Stomach smooth muscle (tissue), 2 donors: ENCODE measurements around the gene QSOX2.
"Not testable (repeated sequence)": the region's sequence is repeated elsewhere in the genome, so short reads cannot be mapped to it uniquely, and the experiment has no call there.

ENCODE experiments used
- H3K27ac ChIP-seq: one replicate; pipeline ENCODE4 v1.7.0; 2013; ENCODE audit warnings: mild to moderate bottlenecking, low read length, inconsistent platforms
- H3K27me3 ChIP-seq, 2 donors: one replicate each; pipeline ENCODE4 v1.7.0; 2013; ENCODE audit warnings: low read length in 2 of 2; ENCODE audit not compliant: insufficient read depth in 2 of 2, control insufficient read depth in 1 of 2
- H3K36me3 ChIP-seq, 2 donors: one replicate each; pipeline ENCODE4 v1.7.0; 2013; ENCODE audit warnings: low read length in 2 of 2; ENCODE audit not compliant: control insufficient read depth in 2 of 2, insufficient read depth in 2 of 2
- H3K4me1 ChIP-seq: one replicate; pipeline ENCODE4 v1.7.0; 2013; ENCODE audit warnings: low read length; ENCODE audit not compliant: control insufficient read depth, insufficient read depth
- H3K4me3 ChIP-seq, 2 donors: one replicate each; pipeline ENCODE4 v1.7.0; 2013; ENCODE audit warnings: low read length in 2 of 2
- H3K9ac ChIP-seq, 2 donors: one replicate each; pipeline ENCODE4 v1.7.0; 2013; ENCODE audit warnings: low read length in 2 of 2, mild to moderate bottlenecking in 1 of 2
- H3K9me3 ChIP-seq, 2 donors: one replicate each; pipeline ENCODE4 v1.7.0; 2013; ENCODE audit warnings: low read length in 2 of 2; ENCODE audit not compliant: control insufficient read depth in 2 of 2
- donor health status: healthy.
- donor health status: Pancreatic carcinoma.

The QSOX2 gene

DNA sequence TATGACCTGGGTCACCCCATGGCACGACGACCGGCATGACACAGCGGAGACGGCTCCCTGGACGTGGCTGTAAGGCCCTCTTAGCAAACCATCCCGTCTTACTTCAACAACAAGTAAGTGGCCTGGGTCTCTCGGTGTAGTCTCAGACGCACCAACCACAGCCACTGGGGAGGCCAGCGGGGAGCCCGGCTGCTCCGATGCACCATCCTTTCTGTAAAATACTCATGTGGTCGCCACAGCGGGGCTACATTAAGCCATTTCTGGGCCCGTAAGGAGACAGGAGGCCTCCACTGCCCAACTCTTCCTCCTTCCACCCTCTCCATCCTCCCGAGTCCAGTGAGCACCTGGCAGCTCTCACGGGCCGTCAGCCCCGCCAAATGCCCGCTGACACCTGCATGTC is 4.7 kb downstream of the QSOX2 start:
- H3K36me3 ChIP-seq, result no peaks in the 10 kb centered on the region
- H3K4me1 ChIP-seq, result peaks cover 18% of the 10 kb centered on the region
- no peak overlapping the region for H3K9ac ChIP-seq
- no peak overlapping the region for H3K4me3 ChIP-seq
- H3K27ac ChIP-seq, result no peak overlapping the region
- H3K9me3 ChIP-seq, result no peaks in the 10 kb centered on the region
- H3K27me3 ChIP-seq, result no peaks in the 10 kb centered on the region

- Histone ChIP-seq H3K9ac (no peak overlapping the region), H3K36me3 (peaks cover 0 to 4% of the 10 kb centered on the region in 2 donors), H3K9me3 (no peaks in the 10 kb centered on the region), H3K4me1 (peaks cover 13% of the 10 kb centered on the region), H3K4me3 (no peak overlapping the region), H3K27me3 (no peaks in the 10 kb centered on the region), H3K27ac (no peak overlapping the region)
These were observed 5.7 kb downstream of the QSOX2 start for GRCh38 chr9:136239983-136240330.

DNA sequence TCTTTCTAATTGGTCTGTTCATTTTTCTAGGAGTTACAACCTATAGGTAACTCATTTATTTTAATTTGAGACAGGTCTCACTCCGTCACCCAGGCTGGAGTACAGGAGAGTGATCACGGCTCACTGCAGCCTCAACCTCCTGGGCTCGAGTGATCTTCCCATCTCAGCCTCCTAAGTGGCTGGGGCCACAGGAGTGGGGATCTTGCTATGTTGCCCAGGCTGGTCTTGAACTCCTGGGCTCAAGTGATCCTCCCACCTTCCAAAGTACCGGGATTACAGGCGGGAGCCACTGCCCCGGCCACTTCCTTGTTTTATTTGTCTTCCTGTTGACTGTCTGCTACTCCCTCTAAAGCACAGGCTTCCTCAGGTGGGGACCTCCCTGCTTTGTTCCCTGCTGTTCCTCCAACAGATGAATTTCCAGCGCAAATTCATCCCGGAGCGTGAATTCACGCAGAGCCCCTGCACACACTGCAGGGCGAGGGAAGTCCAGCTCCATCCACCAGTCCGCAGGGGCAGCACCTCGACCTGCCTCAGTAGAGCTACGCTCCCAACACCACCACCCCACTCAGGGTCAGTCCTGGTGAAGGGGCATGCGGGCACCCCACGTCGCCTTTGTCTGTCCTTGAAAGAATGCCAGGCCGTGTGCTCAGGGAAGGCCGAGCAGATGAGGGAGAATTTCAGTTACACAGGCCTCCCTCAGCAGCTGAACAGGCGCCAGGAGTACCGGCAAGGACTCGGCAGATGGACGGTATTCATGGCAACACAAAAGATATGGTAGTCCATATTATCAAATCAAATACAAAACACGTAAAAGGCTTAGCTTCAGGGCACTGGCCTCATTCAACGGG is 6.3 kb downstream of the QSOX2 start:
- H3K27me3 ChIP-seq, result no peaks in the 10 kb centered on the region
- H3K4me3 ChIP-seq, result no peak overlapping the region
- peaks cover 7% of the 10 kb centered on the region for H3K4me1 ChIP-seq
- no peak overlapping the region for H3K27ac ChIP-seq
- H3K9me3 ChIP-seq, result no peaks in the 10 kb centered on the region
- no peak overlapping the region for H3K9ac ChIP-seq
- H3K36me3 ChIP-seq, result peaks cover 0 to 6% of the 10 kb centered on the region in 2 donors

GRCh38 chr9:136238342-136238732 is 7.3 kb downstream of the QSOX2 start:
- H3K9ac ChIP-seq, result no peak overlapping the region
- H3K4me1 ChIP-seq, result no peaks in the 10 kb centered on the region
- H3K36me3 ChIP-seq, result peaks cover 0 to 8% of the 10 kb centered on the region in 2 donors

DNA sequence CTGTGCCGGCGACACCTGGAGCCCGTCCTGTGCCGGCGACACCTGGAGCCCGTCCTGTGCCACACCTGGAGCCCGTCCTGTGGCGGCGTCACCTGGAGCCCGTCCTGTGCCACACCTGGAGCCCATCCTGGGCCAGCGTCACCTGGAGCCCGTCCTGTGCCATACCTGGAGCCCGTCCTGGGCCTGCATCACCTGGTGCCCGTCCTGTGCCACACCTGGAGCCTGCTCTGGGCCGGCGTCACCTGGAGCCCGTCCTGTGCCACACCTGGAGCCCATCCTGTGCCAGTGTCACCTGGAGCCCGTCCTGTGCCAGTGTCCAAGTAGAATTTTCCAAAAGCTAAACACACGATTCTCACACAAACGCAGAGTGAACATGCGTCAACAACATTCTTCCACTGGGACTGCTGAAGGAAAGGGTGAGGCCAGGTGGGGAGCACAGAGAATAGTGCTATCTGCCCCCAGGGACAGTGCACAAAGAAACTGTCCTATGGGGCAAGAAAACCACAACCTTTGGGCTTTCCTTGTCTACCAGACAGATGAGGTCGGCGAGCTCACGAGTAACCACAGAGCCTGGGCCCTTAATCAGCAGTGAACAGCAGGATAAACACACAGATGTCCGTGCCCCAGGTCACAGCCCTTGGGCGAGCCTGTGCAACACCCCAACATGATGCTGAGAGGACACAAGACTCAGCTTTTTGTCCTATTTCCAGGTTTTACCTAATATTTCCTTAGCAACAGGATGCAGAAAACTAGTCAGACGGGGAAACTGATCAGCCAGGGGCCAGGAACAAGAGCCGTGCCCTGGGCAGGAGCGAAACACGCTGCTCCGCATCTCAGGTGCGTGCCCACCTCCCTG is 7.9 kb downstream of the QSOX2 start:
- Histone ChIP-seq H3K27ac (no peak overlapping the region), H3K9ac (no peak overlapping the region), H3K4me1 (no peaks in the 10 kb centered on the region), H3K27me3 (no peaks in the 10 kb centered on the region), H3K36me3 (peaks cover 0 to 8% of the 10 kb centered on the region in 2 donors), H3K9me3 (no peaks in the 10 kb centered on the region), H3K4me3 (no peak overlapping the region)

More at GRCh38 chr9:136238342-136238732, 7.3 kb downstream of the QSOX2 start:
- H3K9me3 ChIP-seq, result no peaks in the 10 kb centered on the region
- no peak overlapping the region for H3K27ac ChIP-seq
- no peaks in the 10 kb centered on the region for H3K27me3 ChIP-seq
- H3K4me3 ChIP-seq, result no peak overlapping the region

DNA sequence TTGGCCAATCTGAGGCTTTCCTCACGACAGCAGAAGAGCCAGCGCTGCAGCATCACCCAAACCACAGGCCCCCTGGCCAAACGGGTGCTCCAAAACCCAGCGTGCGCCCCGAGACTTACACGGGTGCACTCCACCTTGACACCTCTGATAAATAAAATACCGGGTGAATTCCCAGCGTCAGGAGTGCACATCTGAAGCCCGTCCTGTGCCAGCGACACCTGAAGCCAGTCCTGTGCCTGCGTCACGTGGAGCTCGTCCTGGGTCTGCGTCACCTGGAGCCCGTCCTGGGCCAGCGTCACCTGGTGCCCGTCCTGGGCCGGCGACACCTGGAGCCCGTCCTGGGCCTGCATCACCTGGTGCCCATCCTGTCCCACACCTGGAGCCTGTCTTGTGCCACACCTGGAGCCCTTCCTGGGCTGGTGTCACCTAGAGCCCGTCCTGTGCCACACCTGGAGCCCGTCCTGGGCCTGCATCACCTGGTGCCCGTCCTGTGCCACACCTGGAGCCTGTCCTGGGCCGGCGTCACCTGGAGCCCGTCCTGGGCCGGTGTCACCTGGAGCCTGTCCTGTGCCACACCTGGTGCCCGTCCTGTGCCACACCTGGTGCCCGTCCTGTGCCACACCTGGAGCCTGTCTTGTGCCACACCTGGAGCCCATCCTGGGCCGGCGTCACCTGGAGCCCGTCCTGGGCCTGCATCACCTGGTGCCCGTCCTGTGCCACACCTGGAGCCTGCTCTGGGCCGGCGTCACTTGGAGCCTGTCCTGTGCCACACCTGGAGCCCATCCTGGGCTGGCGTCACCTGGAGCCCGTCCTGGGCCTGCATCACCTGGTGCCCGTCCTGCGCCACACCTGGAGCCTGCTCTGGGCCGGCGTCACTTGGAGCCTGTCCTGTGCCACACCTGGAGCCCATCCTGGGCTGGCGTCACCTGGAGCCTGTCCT is 8.9 kb downstream of the QSOX2 start:
- not testable (repeated sequence) for H3K9ac ChIP-seq, H3K36me3 ChIP-seq, H3K27me3 ChIP-seq, H3K9me3 ChIP-seq, H3K4me3 ChIP-seq, H3K4me1 ChIP-seq, H3K27ac ChIP-seq

DNA sequence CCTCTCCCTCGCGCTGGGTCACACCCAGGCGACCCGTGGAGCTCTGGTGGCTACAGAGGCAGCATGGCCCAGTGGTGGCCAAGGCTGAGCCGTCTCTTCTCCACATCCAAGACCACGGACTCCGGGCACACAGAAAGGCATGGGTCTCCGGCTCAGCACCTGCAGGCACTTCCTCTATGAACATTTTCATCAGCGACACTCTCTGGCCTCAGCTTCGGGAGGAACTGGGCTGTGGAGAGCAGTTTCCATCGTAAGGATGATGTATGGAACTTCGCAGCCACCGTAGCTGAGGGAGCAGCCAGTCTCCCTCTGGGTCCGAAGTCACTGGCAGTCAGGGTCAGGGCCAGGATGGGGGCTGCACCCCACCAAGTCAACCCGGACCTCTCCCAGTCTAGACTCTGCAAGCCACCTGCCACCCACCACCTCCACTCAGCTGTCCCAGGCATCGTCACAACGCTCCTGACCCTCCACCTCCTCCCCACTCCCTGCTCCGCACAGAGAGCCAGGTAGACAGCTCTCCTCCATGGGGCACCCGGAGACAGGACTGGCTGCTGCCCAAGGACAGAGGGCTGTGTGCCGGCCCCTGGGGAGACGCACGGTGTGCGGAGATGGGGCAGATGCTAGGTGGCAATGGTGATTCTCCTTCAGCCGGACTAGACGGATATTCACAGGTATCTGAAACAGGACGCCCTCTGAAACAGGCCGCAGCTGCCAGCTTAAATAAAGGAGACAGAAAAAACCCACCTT is 9.7 kb downstream of the QSOX2 start:
- Histone ChIP-seq H3K36me3 (peaks cover 0 to 8% of the 10 kb centered on the region in 2 donors), H3K4me3 (no peak overlapping the region), H3K27me3 (no peaks in the 10 kb centered on the region), H3K9me3 (no peaks in the 10 kb centered on the region), H3K4me1 (no peaks in the 10 kb centered on the region), H3K27ac (no peak overlapping the region), H3K9ac (no peak overlapping the region)

DNA sequence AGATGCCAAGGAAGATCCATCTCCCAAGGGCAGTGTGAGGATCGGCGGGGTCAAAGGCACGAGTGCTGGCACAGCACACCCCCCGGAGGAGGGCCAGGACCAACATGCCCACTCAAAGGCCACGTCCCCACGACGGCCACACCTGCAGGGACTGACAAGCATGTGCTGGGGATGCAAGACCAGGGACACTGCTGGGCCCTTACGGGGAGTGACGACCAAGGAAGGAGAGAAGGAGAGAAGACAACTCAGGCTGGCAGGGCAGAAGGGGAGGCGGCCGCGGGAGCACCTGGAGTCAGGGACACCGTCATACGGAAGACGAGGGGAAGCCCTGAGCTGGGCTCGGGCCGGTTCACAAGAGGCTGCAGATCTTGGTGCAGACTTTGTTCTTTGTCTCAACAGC is 10.4 kb downstream of the QSOX2 start:
- Histone ChIP-seq H3K4me3 (no peak overlapping the region), H3K27me3 (no peaks in the 10 kb centered on the region)

DNA sequence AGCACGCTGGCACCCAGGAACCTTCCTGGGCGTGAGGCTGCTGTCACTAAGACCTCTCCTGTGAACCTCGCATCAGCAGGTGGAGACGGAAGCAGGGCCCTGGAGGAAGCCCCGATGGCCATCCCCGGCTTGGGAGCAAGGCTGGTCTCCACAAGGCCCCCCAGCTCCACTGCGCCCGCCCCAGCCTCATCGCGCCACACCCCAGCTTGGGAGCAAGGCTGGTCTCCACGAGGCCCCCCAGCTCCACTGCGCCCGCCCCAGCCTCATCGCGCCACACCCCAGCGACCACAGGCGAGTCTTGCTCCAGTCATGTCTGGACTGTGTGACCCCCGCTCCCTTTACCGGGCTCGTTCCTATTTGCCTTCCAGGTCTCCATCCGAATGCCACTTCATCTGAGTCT is 11.0 kb downstream of the QSOX2 start:
- Histone ChIP-seq H3K27me3 (no peaks in the 10 kb centered on the region), H3K27ac (no peak overlapping the region), H3K4me3 (no peak overlapping the region), H3K9me3 (no peaks in the 10 kb centered on the region), H3K9ac (no peak overlapping the region), H3K4me1 (no peaks in the 10 kb centered on the region), H3K36me3 (peaks cover 0 to 8% of the 10 kb centered on the region in 2 donors)

More for the DNA sequence above, 10.4 kb downstream of the QSOX2 start:
- Histone ChIP-seq H3K9me3 (no peaks in the 10 kb centered on the region), H3K36me3 (peaks cover 0 to 8% of the 10 kb centered on the region in 2 donors), H3K9ac (no peak overlapping the region), H3K27ac (no peak overlapping the region), H3K4me1 (no peaks in the 10 kb centered on the region)

- no peak overlapping the region for H3K9ac ChIP-seq
- H3K27me3 ChIP-seq, result no peaks in the 10 kb centered on the region
- no peak overlapping the region for H3K4me3 ChIP-seq
- peaks cover 0 to 8% of the 10 kb centered on the region in 2 donors for H3K36me3 ChIP-seq
- no peaks in the 10 kb centered on the region for H3K9me3 ChIP-seq
- H3K4me1 ChIP-seq, result no peaks in the 10 kb centered on the region
- H3K27ac ChIP-seq, result no peak overlapping the region
These were observed 11.7 kb downstream of the QSOX2 start for GRCh38 chr9:136233868-136234267.
